GM18526 (cell line): Measurements from ENCODE around the gene PTPRS.

ENCODE experiments used
- POLR2A ChIP-seq: IDR thresholded peaks from 3 replicates; pipeline ENCODE4 v1.6.1; 2011; ENCODE audit not compliant: insufficient read length; ENCODE audit errors: extremely low read depth

PTPRS gene

DNA sequence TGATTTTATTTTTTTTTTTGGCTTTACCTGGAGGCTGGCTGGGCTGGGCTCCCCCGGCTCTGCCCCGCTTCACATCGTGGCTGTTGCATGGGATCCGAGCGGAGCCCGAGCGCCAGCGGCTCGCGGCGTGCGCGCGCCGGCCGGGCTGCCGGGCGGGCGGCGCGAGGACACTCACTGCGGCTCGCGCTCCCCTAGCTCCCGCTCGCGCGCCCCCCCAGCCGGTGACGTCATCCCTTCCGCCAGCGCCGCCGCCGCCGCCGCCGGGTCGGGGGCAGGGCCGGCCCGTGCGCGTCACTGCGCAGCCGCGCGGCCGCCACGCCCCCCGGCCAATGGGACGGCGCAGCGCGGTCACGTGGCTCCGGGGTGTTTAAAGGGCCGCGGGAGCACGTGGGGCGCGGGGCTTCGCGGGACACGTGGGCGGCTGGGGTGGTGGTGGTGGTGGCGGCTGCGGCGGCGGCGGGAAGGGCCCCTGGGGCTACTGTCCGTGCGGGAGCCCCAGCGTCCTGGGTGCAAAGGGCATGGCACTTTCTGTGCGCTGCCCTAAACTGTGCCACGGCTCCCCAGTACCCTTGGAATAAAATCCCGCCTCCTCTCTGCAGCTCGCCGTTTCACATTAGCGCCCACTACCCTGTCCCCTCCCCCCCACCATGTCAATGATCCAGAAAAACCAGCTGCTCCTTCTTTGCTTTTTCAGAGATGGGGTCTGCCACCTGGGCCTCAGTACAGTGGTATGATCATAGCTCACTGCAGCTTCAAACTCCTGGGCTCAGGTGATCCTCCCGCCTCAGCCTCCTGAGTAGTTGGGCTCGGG lies at the start of gene PTPRS:
TSS of gene PTPRS (minus strand) at position 176 of the 811 bp plus-strand sequence. CDS start 54,672 bp downstream, outside the sequence.
- no peak for TF ChIP-seq POLR2A

DNA sequence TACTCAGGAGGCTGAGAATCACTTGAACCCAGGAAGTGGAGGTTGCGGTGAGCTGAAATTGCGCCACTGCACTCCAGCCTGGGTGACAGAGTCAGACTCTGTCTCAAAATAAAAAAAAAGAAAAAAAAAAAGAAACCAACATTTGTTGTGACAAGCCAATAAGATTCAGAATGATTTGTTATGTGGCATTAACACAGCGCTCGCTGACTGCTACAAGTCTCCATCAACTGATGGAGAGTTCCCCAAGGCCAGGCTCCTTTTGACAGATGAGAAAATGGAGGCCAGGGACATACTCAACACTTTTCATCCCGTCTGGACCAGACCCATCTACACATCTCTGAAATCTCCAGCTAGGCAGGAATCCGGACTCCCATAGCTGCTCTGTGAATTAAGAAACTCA lies 48.7 kb upstream of the PTPRS start:
- TF ChIP-seq POLR2A: no peak

DNA sequence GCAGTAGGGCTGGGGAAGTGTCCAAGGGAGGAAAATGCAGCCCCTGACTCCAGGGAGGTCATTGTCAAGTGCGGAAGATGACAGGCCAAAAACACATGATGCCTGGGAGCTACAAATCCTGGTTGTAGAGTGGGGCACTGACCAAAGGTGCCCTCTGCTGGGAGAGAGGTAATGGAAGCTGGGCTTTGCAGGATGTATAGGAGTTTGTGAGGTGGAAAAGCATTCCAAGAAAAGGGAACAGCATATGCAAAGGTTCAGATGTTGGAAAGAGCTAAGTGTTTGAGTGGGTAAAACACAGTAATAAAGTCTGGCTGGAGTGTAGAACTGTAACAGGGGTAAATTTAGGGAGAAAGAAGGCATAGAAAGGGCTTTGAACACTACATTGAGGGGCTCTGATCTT lies 46.9 kb upstream of the PTPRS start:
- TF ChIP-seq POLR2A: no peak

DNA sequence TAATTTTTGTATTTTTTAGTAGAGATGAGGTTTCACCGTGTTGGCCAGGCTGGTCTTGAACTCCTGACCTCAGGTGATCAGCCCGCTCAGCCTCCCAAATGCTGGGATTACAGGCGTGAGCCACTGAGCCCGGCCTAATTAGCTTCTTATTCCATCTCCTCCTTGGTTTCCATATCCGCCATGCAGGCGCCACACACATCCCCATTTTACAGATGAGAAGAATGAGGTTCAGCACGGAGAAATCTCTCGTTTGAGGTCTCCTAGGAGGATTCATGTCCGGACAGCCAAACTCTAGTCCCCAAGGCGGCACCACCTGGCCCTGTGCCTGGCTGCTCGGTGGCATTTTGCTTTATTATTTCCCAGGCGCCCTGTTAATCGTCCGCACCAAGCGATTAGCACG lies 46.2 kb upstream of the PTPRS start:
- no peak for TF ChIP-seq POLR2A

DNA sequence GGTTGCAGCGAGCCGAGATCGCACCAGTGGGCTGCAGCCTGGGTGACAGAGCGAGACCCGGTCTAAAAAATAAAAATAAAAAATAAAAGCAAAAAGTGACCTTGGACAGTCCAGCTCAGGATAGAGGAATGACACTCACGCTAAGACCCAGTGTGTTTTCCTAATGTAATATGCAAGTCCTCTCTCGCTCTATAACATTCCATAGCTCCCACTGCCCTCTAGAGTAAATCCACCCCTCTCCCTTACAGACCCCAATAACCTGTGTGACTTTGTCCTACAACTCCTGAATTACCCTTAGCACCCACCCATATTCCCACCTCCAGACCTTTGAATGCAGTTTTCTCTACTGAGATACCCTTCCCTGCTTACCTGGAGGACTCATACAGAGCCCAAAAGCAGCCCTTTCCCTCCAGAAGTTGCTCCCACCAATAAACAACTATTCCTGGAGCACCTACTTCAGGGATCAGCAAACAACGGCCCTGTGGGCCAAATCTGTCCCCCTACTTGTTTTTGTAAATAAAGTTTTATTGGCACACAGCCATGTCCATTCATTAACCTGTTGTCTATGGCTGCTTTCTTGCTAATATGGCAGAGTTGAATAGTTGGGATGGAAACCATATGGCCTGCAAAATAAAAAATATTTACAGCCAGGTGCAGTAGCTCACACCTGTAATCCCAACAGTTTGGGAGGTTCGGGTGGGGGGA lies 39.8 kb upstream of the PTPRS start:
- TF ChIP-seq POLR2A: no peak

DNA sequence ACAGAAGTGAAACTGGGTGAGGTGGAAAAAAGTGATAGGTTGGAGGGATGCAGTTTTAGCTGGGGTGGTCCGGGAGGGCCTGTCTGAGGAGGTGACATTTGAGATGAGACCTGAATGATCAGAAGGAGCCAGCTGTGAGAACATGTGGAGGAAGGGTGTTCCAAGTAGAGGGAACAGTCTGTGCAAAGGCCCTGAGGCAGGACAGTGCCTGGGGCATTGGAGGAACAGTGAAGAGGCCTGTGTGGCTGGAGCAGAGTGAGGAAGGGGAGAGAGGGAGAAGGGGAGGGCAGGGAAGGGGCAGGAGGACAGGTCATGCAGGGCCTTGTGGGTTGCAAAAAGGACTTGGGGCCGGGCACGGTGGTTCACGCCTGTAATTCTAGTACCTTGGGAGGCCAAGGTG lies 36.3 kb upstream of the PTPRS start:
- no peak for TF ChIP-seq POLR2A

DNA sequence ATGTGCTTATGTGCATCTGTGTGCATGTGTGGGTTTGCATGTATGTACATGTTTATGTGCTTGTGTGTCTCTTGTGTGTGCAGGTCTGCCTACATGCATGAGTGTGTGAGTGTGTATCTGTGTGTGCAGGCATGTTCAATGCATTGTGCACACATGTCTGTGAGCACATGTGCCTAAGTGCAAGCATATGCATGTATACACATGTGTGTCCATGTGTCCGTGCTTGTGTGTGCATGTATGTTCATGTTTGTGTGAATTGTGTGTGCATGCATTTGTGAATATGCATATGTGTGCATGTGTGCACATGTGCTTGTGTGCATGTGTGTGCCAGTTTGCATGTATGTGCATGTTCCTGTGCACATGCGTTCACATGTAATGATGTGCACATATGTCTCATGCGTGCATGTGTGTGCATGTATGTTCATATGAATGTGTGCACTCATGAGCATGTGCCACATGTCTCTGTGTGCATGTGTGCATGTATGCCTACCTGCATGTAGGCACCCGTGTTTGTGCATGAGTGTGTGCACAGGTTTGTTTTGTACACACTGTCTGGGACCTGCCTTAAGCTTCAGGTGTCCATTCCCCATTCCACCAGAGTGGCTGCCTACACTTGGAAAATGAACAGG lies 32.1 kb upstream of the PTPRS start:
- TF ChIP-seq POLR2A: no peak

DNA sequence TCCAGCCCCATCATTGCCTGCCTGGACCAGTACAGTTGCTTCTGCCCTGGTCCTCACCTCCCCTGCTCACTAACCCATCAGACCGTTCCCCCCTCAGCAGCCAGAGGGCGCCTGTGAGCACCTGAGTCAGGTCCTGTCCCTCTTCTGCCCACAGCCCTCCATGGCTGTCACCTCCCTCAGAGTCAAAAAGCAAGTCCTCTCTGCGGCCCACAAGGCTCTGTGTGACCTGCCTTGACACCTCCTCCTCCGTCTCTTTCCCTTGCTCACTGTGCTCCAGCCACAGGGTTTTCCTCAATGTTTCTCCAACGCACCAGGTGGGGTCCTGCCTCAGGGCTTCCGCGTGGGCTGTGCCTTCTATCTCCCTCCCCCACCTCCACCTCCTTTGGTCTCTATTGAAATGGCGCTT lies 29.4 kb upstream of the PTPRS start:
- no peak for TF ChIP-seq POLR2A

DNA sequence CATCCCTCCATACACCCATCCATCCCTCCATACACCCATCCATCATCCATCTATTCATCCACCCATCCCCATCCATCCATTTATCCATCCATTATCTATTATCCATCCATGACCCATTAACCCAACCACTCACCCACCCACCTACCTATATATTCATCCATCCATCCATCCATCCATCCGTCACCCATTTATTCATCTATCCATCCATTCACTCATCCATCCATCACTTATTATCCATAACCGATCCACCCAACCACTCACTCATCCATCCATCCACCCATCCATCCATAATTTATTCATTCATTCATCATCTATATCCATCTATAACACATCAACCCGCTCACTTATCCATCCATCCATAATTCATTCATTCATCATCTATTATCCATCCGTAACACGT lies 28.7 kb upstream of the PTPRS start:
- no peak for TF ChIP-seq POLR2A

DNA sequence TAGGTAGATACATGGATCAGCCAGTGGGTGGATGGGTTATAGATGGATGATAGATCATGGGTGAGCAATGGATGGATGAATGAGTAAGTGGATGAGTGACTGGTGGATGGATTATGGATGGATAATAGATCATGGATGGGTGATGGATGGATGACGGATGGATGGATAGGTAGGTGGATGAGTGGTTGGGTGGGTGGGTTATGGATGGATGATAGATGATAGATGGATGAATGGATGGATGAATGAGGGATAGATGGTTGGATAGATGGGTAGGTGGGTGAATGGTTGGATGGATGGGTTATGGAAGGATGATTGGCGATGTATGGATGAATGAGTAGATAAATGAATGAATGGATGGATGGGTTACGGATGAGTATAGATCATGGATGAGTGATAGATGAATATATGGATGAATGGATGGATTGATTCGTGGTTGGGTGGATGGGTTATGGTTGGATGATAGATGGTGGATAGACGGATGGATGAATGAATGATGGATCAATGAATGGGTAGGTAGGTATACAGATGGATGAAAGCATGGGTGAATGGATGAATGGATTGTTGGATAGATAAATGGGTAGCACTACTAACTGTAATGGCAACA lies 27.0 kb upstream of the PTPRS start:
- TF ChIP-seq POLR2A: no peak

DNA sequence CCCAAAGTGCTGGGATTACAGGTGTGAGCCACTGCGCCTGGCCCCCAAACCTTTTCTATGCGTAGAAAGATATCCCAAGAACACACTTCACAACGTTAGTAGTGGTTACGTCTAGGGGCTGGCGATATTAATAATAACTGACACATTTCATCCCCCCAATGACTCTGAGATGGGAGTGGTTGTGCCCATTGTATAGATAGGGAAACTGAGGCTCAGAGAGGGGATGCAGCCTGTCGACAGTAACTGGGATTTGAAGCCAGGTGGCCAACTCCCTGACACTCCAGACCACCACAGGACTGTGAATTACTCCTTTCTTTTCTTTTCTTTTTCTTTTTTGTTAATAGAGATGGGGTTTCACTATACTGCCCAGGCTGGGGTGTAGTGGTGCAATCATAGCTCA lies 25.3 kb upstream of the PTPRS start:
- no peak for TF ChIP-seq POLR2A

DNA sequence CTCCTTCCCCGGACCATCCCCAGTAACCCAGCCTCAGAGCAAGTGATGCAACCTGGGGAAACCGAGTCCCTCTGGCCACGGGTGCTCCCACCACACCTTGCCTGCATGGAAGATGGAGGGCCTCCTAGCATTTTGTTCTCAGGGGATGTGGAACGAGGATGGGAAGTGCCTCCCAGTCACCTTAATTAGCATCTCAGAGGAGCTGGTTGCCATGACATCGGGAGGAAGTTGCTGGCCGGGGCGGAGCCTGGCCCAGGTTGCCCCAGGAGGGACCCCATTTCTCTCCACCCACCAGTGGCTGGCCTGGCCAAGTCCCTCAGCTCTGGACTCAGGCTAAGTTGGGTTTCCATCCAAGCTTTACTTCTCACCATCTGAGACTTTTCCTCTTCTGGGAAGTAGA lies 24.1 kb upstream of the PTPRS start:
- TF ChIP-seq POLR2A: no peak

DNA sequence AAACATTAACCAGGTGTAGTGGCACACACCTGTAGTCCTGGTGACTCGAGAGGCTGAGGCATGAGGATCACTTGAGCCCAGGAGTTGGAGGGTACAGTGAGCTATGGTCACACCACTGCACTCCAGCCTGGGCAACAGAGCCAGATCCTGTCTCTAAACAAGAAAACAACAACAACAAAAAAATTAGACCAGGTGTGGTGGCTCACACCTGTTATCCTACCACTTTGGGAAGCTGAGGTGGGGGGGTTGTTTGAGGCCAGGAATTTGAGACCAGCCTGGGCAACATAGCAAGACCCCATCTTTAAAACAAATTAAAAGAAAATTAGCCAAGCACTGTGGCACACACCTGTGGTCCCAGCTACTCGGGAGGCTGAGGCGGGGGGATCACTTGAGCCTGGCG lies 20.8 kb upstream of the PTPRS start:
- no peak for TF ChIP-seq POLR2A

DNA sequence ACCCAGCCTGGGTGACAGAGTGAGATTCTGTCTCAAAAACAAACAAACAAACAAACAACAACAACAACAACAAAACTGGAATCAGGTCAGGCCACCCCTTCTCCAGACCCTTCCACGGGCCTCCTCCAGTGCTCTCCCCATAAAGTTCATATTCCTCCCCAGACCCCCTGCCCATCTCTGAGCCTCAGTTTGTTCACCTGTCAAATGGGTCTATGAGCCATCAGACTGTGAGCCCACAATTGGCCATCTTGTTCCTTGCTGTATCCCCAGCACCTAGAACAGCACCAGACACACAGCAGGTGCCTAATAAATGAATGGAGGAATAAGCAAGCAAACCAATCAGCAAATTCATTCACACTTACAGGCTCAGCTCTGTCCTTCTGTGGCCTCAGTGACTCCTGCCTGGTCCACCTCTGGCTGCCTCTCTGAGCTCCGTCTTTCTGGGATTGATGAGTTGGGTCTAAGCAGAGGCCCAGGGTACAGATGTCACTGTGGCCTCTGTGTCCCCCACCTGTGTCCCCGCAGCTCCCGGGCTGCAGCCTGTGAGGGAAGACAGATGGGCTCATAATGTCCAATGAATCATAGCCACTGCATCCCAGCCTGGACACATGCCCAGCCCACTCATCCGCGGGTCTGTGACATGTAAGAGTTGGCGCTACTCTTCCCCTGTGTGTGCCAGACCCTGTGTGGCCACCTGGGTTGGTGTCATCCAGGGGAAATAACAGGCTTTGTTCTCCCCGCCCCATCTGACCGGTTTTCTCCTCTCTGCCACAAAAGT lies 19.6 kb upstream of the PTPRS start:
- TF ChIP-seq POLR2A: no peak
